SU-DHL-6 (cell line): ENCODE measurements around the gene RABEP2.

Experiments used
- EZH2phosphoT487 ChIP-seq: fragments of 200-600 bp; sonication (generic), shearing (Covaris generic); conservative IDR thresholded peaks from 2 replicates; pipeline ENCODE4 v1.6.1; 2018; ENCODE audit warnings: mild to moderate bottlenecking, antibody characterized with exemption, low read length, moderate library complexity, mixed read lengths
- TF ChIP-seq, protein P1 (sequence below): fragments of 200-600 bp; sonication (generic); IDR thresholded peaks from one replicate; pipeline ENCODE4 v1.5.1; 2017; ENCODE audit warnings: antibody characterized with exemption, mild to moderate bottlenecking, low read length, moderate library complexity; ENCODE audit not compliant: insufficient read depth, poor library complexity, severe bottlenecking

DNA sequence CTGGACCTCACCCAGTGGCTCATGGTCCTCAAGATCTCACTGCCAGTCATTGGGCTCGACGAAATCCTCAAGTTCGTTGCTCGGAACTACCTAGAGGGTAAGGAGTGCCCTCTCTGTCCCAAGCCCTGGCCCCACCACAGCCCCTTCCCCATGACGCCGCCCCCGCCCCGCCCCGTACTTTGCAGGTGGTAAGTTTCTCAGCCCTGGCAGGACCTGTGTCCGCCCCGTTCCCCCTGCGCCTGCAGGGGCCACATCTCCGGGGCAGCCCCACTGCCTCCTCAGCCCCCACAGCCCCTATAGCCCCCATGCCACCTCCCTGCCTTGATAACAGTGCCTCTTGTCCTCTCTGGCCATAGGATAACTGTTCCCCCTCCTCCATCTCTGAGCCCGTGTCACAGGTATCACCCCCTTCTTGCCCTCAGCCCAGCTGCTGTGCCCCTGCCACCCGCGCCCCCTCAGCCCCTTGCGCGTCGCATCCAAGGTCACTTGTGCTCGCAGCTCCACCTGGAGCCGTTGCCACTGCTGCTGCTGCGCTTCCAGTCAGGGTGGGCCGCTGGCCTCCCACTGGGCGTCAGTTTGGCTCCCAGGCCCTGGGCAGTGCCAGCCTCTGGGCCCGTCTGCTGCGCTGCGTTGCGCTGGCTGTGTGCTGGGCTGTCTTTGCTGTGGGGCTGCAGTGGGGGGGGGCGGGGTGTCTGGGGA is 21.5 kb downstream of the RABEP2 start:
- TF ChIP-seq, protein P1, sequence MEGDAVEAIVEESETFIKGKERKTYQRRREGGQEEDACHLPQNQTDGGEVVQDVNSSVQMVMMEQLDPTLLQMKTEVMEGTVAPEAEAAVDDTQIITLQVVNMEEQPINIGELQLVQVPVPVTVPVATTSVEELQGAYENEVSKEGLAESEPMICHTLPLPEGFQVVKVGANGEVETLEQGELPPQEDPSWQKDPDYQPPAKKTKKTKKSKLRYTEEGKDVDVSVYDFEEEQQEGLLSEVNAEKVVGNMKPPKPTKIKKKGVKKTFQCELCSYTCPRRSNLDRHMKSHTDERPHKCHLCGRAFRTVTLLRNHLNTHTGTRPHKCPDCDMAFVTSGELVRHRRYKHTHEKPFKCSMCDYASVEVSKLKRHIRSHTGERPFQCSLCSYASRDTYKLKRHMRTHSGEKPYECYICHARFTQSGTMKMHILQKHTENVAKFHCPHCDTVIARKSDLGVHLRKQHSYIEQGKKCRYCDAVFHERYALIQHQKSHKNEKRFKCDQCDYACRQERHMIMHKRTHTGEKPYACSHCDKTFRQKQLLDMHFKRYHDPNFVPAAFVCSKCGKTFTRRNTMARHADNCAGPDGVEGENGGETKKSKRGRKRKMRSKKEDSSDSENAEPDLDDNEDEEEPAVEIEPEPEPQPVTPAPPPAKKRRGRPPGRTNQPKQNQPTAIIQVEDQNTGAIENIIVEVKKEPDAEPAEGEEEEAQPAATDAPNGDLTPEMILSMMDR = no peak
- TF ChIP-seq EZH2phosphoT487 = no peak
